ENCODE results near the gene SPDYE2B.
"Not testable (repeated sequence)": the region's sequence is repeated elsewhere in the genome, so short reads cannot be mapped to it uniquely, and the experiment has no call there.

DNA sequence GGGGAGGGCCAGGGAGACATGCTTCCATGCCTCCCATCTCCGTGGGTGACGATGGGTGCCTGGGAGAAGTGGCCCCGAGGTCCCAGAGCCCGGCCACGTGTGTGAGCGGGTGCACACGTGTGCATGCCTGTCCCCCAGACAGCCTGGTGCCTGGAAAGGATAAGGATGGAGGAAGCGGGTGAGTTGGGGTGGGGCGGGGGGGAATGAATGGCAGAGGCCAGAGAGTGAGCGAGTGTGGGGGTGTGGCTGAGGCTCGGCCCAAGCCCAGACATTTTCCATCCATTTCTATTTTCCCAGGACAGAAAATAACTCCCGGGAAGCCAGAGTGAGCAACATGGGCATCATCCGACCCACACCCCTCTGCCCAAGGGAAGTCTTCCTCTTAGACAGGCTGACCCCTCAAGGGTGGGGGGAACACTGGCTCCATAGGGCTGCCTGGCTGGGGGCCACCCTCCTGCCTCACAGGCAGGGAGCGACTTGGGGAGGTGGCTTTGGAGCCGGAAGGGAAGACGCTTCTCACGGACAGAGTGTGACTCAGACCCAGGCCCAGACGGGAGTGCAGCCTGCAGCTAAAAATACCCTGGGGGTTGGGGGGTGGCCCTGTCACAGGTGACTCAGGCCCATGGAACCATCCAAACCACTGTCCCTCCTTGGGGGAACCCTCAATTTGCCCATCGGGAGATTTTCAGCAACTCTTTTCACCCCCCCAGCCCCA is 45.5 kb upstream of the SPDYE2B start:
- TF ChIP-seq, protein P1, sequence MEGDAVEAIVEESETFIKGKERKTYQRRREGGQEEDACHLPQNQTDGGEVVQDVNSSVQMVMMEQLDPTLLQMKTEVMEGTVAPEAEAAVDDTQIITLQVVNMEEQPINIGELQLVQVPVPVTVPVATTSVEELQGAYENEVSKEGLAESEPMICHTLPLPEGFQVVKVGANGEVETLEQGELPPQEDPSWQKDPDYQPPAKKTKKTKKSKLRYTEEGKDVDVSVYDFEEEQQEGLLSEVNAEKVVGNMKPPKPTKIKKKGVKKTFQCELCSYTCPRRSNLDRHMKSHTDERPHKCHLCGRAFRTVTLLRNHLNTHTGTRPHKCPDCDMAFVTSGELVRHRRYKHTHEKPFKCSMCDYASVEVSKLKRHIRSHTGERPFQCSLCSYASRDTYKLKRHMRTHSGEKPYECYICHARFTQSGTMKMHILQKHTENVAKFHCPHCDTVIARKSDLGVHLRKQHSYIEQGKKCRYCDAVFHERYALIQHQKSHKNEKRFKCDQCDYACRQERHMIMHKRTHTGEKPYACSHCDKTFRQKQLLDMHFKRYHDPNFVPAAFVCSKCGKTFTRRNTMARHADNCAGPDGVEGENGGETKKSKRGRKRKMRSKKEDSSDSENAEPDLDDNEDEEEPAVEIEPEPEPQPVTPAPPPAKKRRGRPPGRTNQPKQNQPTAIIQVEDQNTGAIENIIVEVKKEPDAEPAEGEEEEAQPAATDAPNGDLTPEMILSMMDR (optimal IDR thresholded peaks at IDR 0.05 in 1 of 3, IDR thresholded peaks at IDR 0.05 in 1 of 3, conservative IDR thresholded peaks at IDR 0.05 in 1 of 3; ENCODE audit: extremely low read depth in 1 of 3, insufficient read depth in 2 of 3, low read length in 3 of 3) = not testable (repeated sequence)
- TF ChIP-seq EZH2 (IDR thresholded peaks at IDR 0.05; ENCODE audit: low read length) = not testable (repeated sequence)

Measured in keratinocyte (primary cell).